ENCODE data around the gene SLC37A2.

Gene SLC37A2

DNA sequence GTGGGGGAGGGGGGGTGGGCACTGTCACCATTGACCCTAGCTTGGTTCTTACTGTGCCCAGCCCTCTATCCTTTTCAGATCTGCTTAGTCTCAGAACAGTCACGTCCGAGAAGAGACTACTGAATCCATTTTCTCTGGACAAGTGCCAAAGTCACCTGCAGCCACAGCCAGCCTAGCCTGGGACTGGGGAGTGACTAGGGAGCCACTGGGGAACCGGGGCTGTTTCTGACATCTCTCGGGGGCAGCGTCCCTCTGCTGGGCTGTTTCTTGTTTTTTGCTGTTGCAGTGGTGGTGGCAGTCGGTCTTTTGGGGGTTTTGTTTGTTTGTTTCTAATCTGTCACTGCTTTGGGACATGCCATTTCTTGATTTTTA, 8.7 kb downstream of the SLC37A2 start:
- H4K20me1 ChIP-seq (ENCODE audit: insufficient read depth, low read length, poor library complexity, severe bottlenecking): no peaks in the 10 kb centered on the region
- no peaks in the 10 kb centered on the region for H3K27me3 ChIP-seq (ENCODE audit: insufficient read depth, low read length, poor library complexity, severe bottlenecking)
- H3F3A ChIP-seq (ENCODE audit: low read depth): no peaks in the 10 kb centered on the region
- H3K4me3 ChIP-seq (ENCODE audit: low read length, poor library complexity, severe bottlenecking): no peak overlapping the region
- H3K36me3 ChIP-seq (ENCODE audit: insufficient read depth, low read length): no peaks in the 10 kb centered on the region
- TF ChIP-seq, protein P1, sequence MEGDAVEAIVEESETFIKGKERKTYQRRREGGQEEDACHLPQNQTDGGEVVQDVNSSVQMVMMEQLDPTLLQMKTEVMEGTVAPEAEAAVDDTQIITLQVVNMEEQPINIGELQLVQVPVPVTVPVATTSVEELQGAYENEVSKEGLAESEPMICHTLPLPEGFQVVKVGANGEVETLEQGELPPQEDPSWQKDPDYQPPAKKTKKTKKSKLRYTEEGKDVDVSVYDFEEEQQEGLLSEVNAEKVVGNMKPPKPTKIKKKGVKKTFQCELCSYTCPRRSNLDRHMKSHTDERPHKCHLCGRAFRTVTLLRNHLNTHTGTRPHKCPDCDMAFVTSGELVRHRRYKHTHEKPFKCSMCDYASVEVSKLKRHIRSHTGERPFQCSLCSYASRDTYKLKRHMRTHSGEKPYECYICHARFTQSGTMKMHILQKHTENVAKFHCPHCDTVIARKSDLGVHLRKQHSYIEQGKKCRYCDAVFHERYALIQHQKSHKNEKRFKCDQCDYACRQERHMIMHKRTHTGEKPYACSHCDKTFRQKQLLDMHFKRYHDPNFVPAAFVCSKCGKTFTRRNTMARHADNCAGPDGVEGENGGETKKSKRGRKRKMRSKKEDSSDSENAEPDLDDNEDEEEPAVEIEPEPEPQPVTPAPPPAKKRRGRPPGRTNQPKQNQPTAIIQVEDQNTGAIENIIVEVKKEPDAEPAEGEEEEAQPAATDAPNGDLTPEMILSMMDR (conservative IDR thresholded peaks at IDR 0.05; ENCODE audit: low read length): no peak
- no peak for TF ChIP-seq EZH2phosphoT487 (IDR thresholded peaks at IDR 0.05; ENCODE audit: borderline replicate concordance)
- no peak overlapping the region for H2AFZ ChIP-seq (ENCODE audit: low read length)
- H3K9ac ChIP-seq (ENCODE audit: low read depth, low read length, poor library complexity, severe bottlenecking): no peak overlapping the region
- H3K4me2 ChIP-seq (ENCODE audit: low read depth, low read length, poor library complexity, severe bottlenecking): no peak overlapping the region
- H3K9me3 ChIP-seq (ENCODE audit: insufficient read depth, low read depth, low read length): no peaks in the 10 kb centered on the region
- peaks cover 29% of the 10 kb centered on the region for H3K4me1 ChIP-seq (ENCODE audit: insufficient read depth, low read length, poor library complexity, severe bottlenecking)
- no peaks in the 10 kb centered on the region for H3K79me2 ChIP-seq (ENCODE audit: insufficient read depth, low read length)
- H3K9me2 ChIP-seq (replicated peaks; ENCODE audit: low read depth, low read length): no peaks in the 10 kb centered on the region

DNA sequence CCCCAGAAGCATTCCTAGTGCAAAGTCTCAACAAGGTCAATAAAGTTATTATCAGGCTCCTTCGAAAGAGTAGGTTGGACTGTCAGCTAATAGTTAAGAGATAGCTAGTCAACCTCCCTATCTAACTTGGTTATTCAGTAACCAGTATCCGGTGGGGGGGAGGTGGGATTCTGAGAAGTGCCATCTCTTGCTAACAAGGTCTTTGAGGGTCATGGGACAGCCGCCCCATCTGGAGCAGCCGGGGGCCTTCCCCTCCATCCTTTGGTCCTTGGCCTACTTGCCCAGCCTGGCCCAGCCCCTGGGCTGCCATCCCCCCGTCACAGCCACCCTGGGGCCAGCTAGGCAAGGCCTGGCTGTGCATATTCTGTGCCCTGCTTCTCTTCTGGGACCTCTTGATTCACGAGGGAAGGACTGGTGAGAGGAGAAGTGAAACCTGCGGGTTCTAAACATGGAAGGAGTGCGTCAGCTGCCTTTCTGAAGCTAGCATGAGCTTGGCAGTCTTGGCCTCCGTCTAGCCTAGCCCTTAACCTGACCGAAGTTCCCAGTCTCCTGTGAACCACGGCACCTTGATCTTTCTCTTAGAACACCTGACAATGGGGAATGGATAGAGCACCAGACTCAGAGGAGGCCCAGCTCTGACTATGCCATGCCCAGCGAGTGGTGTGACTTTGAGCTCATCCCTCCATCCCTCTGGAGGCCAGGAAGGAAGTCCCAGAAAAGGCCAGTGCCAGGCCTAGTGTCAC, 9.3 kb downstream of the SLC37A2 start:
- H3K4me2 ChIP-seq (ENCODE audit: low read depth, low read length, poor library complexity, severe bottlenecking): no peak overlapping the region
- H3K4me1 ChIP-seq (ENCODE audit: insufficient read depth, low read length, poor library complexity, severe bottlenecking): peaks cover 29% of the 10 kb centered on the region
- TF ChIP-seq, protein P1 (conservative IDR thresholded peaks at IDR 0.05; ENCODE audit: low read length): no peak
- no peak for TF ChIP-seq EZH2phosphoT487 (IDR thresholded peaks at IDR 0.05; ENCODE audit: borderline replicate concordance)
- H3K27me3 ChIP-seq (ENCODE audit: insufficient read depth, low read length, poor library complexity, severe bottlenecking): no peaks in the 10 kb centered on the region
- H3F3A ChIP-seq (ENCODE audit: low read depth): no peaks in the 10 kb centered on the region
- H4K20me1 ChIP-seq (ENCODE audit: insufficient read depth, low read length, poor library complexity, severe bottlenecking): no peaks in the 10 kb centered on the region
- H3K9ac ChIP-seq (ENCODE audit: low read depth, low read length, poor library complexity, severe bottlenecking): no peak overlapping the region
- no peaks in the 10 kb centered on the region for H3K9me2 ChIP-seq (replicated peaks; ENCODE audit: low read depth, low read length)
- no peaks in the 10 kb centered on the region for H3K36me3 ChIP-seq (ENCODE audit: insufficient read depth, low read length)
- H3K4me3 ChIP-seq (ENCODE audit: low read length, poor library complexity, severe bottlenecking): no peak overlapping the region
- no peaks in the 10 kb centered on the region for H3K79me2 ChIP-seq (ENCODE audit: insufficient read depth, low read length)
- H3K9me3 ChIP-seq (ENCODE audit: insufficient read depth, low read depth, low read length): no peaks in the 10 kb centered on the region
- H2AFZ ChIP-seq (ENCODE audit: low read length): no peak overlapping the region

- Histone ChIP-seq H3K4me1 (ENCODE audit: insufficient read depth, low read length, poor library complexity, severe bottlenecking) (peaks cover 29% of the 10 kb centered on the region), H3K4me3 (ENCODE audit: low read length, poor library complexity, severe bottlenecking) (no peak overlapping the region), H3F3A (ENCODE audit: low read depth) (no peaks in the 10 kb centered on the region), H3K9me2 (replicated peaks; ENCODE audit: low read depth, low read length) (no peaks in the 10 kb centered on the region), H3K27me3 (ENCODE audit: insufficient read depth, low read length, poor library complexity, severe bottlenecking) (no peaks in the 10 kb centered on the region), H3K79me2 (ENCODE audit: insufficient read depth, low read length) (no peaks in the 10 kb centered on the region), H3K36me3 (ENCODE audit: insufficient read depth, low read length) (no peaks in the 10 kb centered on the region), H3K9me3 (ENCODE audit: insufficient read depth, low read depth, low read length) (no peaks in the 10 kb centered on the region), H3K9ac (ENCODE audit: low read depth, low read length, poor library complexity, severe bottlenecking) (no peak overlapping the region), H2AFZ (ENCODE audit: low read length) (no peak overlapping the region), H4K20me1 (ENCODE audit: insufficient read depth, low read length, poor library complexity, severe bottlenecking) (no peaks in the 10 kb centered on the region), H3K4me2 (ENCODE audit: low read depth, low read length, poor library complexity, severe bottlenecking) (no peak overlapping the region)
- TF ChIP-seq, protein P1 (conservative IDR thresholded peaks at IDR 0.05; ENCODE audit: low read length): no peak
Observed at GRCh38 chr11:125072961-125073590, 10.0 kb downstream of the SLC37A2 start.

Data from Loucy (cell line).